ENCODE results near the gene FAM184A. TPM values are rescaled to one million over a fixed set of nuclear protein-coding genes. Genes with fewer than 3 reads are reported as not detected.

Gene FAM184A
- total and polyA plus RNA-seq, 9 of the 15 experiments (the other 6 are each of a cell fraction or from before 2014, with no cell fraction given) = 6.4 to 18.7 (median 13.1) TPM

- DNase-seq (ENCODE audit: extremely low read depth in 1 of 4, low spot score in 3 of 4) = no peak
- no peak for ATAC-seq
- no peak for FAIRE-seq
- no peak overlapping the region for H3K9ac ChIP-seq (ENCODE audit: insufficient read depth in 1 of 2, low read depth in 2 of 2, low read length in 2 of 2)
- H3K36me3 ChIP-seq (ENCODE audit: control insufficient read depth, insufficient read depth, low read length) = no peaks in the 10 kb centered on the region
- H3K4me1 ChIP-seq (replicated peaks in 1 of 2; ENCODE audit: control insufficient read depth in 2 of 2, insufficient read depth in 2 of 2, low read length in 2 of 2) = no peaks in the 10 kb centered on the region
- ChIA-PET POLR2A (no interaction called here), CTCF (ENCODE audit: low intra/inter-chr PET ratio) (no interaction called here)
- in situ Hi-C loops (cut with MboI) = no loop called here
- H3K79me2 ChIP-seq (ENCODE audit: control insufficient read depth, insufficient read depth, low read length) = no peaks in the 10 kb centered on the region
- intact Hi-C loops (cut with micrococcal nuclease) = no loop called here
- no peak overlapping the region for H3K27ac ChIP-seq (ENCODE audit: extremely low read depth, low read depth, low read length)
- H3K4me2 ChIP-seq (ENCODE audit: insufficient read depth, low read length) = no peak overlapping the region
- H3K27me3 ChIP-seq (ENCODE audit: control insufficient read depth in 2 of 2, insufficient read depth in 2 of 2, low read length in 2 of 2) = no peaks in the 10 kb centered on the region
- no TSS peak for BruUV-seq (replicated peaks)
- no peaks in the 10 kb centered on the region for H3K9me3 ChIP-seq (replicated peaks; ENCODE audit: control insufficient read depth, insufficient read depth, low read depth, low read length)
- no peak overlapping the region for H2AFZ ChIP-seq (ENCODE audit: low read depth, low read length)
- 90% methylated on average over 1 of the region's 1 CpG for WGBS (ENCODE audit: insufficient coverage, low coverage, missing lambda C conversion rate)
- no peaks in the 10 kb centered on the region for H3K9me1 ChIP-seq (ENCODE audit: control insufficient read depth, insufficient read depth, low read length)
- no peaks in the 10 kb centered on the region for H4K20me1 ChIP-seq (replicated peaks; ENCODE audit: control insufficient read depth, insufficient read depth, low read length)
- H3K4me3 ChIP-seq = no peak overlapping the region
- no peak for TF ChIP-seq CHD7 (IDR thresholded peaks at IDR 0.05; ENCODE audit: low read depth, low read length)
- TF ChIP-seq PHF20 (IDR thresholded peaks at IDR 0.05; ENCODE audit: partially characterized antibody) = no peak
- TF ChIP-seq EHMT2 (IDR thresholded peaks at IDR 0.05) = no peak
- TF ChIP-seq ZBTB33 (CRISPR knock-in tag; IDR thresholded peaks at IDR 0.05) = no peak
- TF ChIP-seq ZNF274 (IDR thresholded peaks at IDR 0.05; ENCODE audit: borderline replicate concordance, low read depth, low read length) = no peak
- no peak for TF ChIP-seq STAT5A (IDR thresholded peaks at IDR 0.05; ENCODE audit: borderline replicate concordance, low read length)
- no peak for TF ChIP-seq BRCA1 (IDR thresholded peaks at IDR 0.05)
- TF ChIP-seq BRCA1 (CRISPR knock-in tag; IDR thresholded peaks at IDR 0.05) = no peak
- TF ChIP-seq NFATC3 (IDR thresholded peaks at IDR 0.05) = no peak
- no peak for TF ChIP-seq NCOA1 (IDR thresholded peaks at IDR 0.05; ENCODE audit: low read depth)
Measured at GRCh38 chr6:118986312-118986711, 92.2 kb downstream of the FAM184A start.

All from K562 (cell line).